ENCODE data around the gene C19orf53.

Gene C19orf53

GRCh38 chr19:13826652-13827235 is 52.5 kb downstream of the C19orf53 start:
- DNase-seq (ENCODE audit: low read depth): no peak

GRCh38 chr19:13827656-13828055 is 53.4 kb downstream of the C19orf53 start:
- no peak for DNase-seq (ENCODE audit: low read depth)
